ENCODE results near the gene CHP1. TPM values are rescaled to one million over a fixed set of nuclear protein-coding genes. Genes with fewer than 3 reads are reported as not detected.

The CHP1 gene
- total RNA-seq, 2 experiments from 2014 or later: 32.4 to 52.4 TPM

GRCh38 chr15:41285285-41285684 lies 54.2 kb downstream of the CHP1 start:
- Histone ChIP-seq H3K36me3 (ENCODE audit: insufficient read depth, low read length) (peaks cover 59% of the 10 kb centered on the region), H3K4me1 (ENCODE audit: insufficient read depth, low read length, poor library complexity, severe bottlenecking) (peaks cover 52% of the 10 kb centered on the region), H3K79me2 (ENCODE audit: insufficient read depth, low read depth, low read length) (peaks cover 58% of the 10 kb centered on the region), H3K9me3 (ENCODE audit: low read length) (no peaks in the 10 kb centered on the region), H3K9me2 (ENCODE audit: insufficient read depth, low read length) (no peaks in the 10 kb centered on the region), H2AFZ (ENCODE audit: low read length) (no peak overlapping the region), H3K4me3 (ENCODE audit: low read depth, low read length, poor library complexity, severe bottlenecking) (peak overlapping the region; percentile 98), H4K20me1 (ENCODE audit: insufficient read depth, low read length) (peaks cover 12% of the 10 kb centered on the region; the same call in 1 of the 2 replicates), H3K27ac (ENCODE audit: low read depth, low read length, poor library complexity, severe bottlenecking) (peak overlapping the region; percentile 93), H3K4me2 (ENCODE audit: low read length) (peak overlapping the region; percentile 92)
- no TSS peak for BruUV-seq (replicated peaks)
- TF ChIP-seq, protein P1, sequence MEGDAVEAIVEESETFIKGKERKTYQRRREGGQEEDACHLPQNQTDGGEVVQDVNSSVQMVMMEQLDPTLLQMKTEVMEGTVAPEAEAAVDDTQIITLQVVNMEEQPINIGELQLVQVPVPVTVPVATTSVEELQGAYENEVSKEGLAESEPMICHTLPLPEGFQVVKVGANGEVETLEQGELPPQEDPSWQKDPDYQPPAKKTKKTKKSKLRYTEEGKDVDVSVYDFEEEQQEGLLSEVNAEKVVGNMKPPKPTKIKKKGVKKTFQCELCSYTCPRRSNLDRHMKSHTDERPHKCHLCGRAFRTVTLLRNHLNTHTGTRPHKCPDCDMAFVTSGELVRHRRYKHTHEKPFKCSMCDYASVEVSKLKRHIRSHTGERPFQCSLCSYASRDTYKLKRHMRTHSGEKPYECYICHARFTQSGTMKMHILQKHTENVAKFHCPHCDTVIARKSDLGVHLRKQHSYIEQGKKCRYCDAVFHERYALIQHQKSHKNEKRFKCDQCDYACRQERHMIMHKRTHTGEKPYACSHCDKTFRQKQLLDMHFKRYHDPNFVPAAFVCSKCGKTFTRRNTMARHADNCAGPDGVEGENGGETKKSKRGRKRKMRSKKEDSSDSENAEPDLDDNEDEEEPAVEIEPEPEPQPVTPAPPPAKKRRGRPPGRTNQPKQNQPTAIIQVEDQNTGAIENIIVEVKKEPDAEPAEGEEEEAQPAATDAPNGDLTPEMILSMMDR (conservative IDR thresholded peaks at IDR 0.05; ENCODE audit: low read length): no peak
- no peak for TF ChIP-seq EZH2phosphoT487 (IDR thresholded peaks at IDR 0.05; ENCODE audit: borderline replicate concordance, low read depth, low read length)
- DNase-seq (ENCODE audit: low spot score): peak; percentile 32
- CTCF ChIA-PET (ENCODE audit: unreplicated experiment): no interaction called here
- POLR2A ChIA-PET: interaction anchor here (0.7 kb wide), 1 partner anchor 271 kb away, joined by 4 read pairs; no protein-coding TSS in a partner anchor
- intact Hi-C loops (cut with micrococcal nuclease; ENCODE audit: unreplicated experiment): no loop called here

GRCh38 chr15:41286665-41287333 lies 55.7 kb downstream of the CHP1 start:
- H3K79me2 ChIP-seq (ENCODE audit: insufficient read depth, low read depth, low read length): peaks cover 58% of the 10 kb centered on the region
- intact Hi-C loops (cut with micrococcal nuclease; ENCODE audit: unreplicated experiment): no loop called here
- DNase-seq (ENCODE audit: low spot score): no peak
- TF ChIP-seq, protein P1 (conservative IDR thresholded peaks at IDR 0.05; ENCODE audit: low read length): no peak
- TF ChIP-seq EZH2phosphoT487 (IDR thresholded peaks at IDR 0.05; ENCODE audit: borderline replicate concordance, low read depth, low read length): no peak
- peaks cover 71% of the 10 kb centered on the region for H3K36me3 ChIP-seq (ENCODE audit: insufficient read depth, low read length)
- H3K9me2 ChIP-seq (ENCODE audit: insufficient read depth, low read length): no peaks in the 10 kb centered on the region
- no peak overlapping the region for H2AFZ ChIP-seq (ENCODE audit: low read length)
- CTCF ChIA-PET (ENCODE audit: unreplicated experiment): no interaction called here
- no peak overlapping the region for H3K27ac ChIP-seq (ENCODE audit: low read depth, low read length, poor library complexity, severe bottlenecking)
- POLR2A ChIA-PET: no interaction called here
- no peak overlapping the region for H3K4me3 ChIP-seq (ENCODE audit: low read depth, low read length, poor library complexity, severe bottlenecking)
- H3K4me1 ChIP-seq (ENCODE audit: insufficient read depth, low read length, poor library complexity, severe bottlenecking): peaks cover 67% of the 10 kb centered on the region
- peaks cover 12% of the 10 kb centered on the region; the same call in 1 of the 2 replicates for H4K20me1 ChIP-seq (ENCODE audit: insufficient read depth, low read length)
- no TSS peak for BruUV-seq (replicated peaks)
- no peaks in the 10 kb centered on the region for H3K9me3 ChIP-seq (ENCODE audit: low read length)
- H3K4me2 ChIP-seq (ENCODE audit: low read length): peak overlapping the region; percentile 5; the same call in 1 of the 2 replicates

DNA sequence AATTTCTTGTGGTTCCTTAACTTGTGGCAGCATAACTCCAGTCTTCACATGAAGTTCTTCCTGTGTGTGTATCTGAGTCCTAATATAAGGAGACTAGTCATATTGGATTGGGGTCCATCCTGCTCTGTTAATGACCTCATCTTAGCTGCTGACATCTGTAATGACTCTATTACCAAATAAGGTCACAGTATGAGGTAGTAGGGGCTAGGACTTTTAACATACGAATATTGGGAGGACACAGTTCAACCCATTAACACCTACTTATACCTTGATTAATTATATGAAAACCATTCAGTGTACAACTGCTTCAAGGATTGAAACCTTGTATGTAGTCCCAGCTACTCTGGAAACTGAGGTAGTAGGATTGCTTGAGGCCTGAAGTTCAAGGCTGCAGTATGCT lies 57.4 kb downstream of the CHP1 start:
- Histone ChIP-seq H2AFZ (ENCODE audit: low read length) (no peak overlapping the region), H3K79me2 (ENCODE audit: insufficient read depth, low read depth, low read length) (peaks cover 64% of the 10 kb centered on the region), H3K4me3 (ENCODE audit: low read depth, low read length, poor library complexity, severe bottlenecking) (no peak overlapping the region), H3K9me3 (ENCODE audit: low read length) (no peaks in the 10 kb centered on the region), H3K36me3 (ENCODE audit: insufficient read depth, low read length) (peaks cover 85% of the 10 kb centered on the region), H4K20me1 (ENCODE audit: insufficient read depth, low read length) (peaks cover 12% of the 10 kb centered on the region; the same call in 1 of the 2 replicates), H3K9me2 (ENCODE audit: insufficient read depth, low read length) (no peaks in the 10 kb centered on the region), H3K4me1 (ENCODE audit: insufficient read depth, low read length, poor library complexity, severe bottlenecking) (peaks cover 54% of the 10 kb centered on the region), H3K27ac (ENCODE audit: low read depth, low read length, poor library complexity, severe bottlenecking) (no peak overlapping the region), H3K4me2 (ENCODE audit: low read length) (0 out of 2 replicates have a peak overlapping the region, but pooled peaks have one; percentile 0)
- intact Hi-C loops (cut with micrococcal nuclease; ENCODE audit: unreplicated experiment): no loop called here
- ChIA-PET POLR2A (no interaction called here), CTCF (ENCODE audit: unreplicated experiment) (no interaction called here)
- TF ChIP-seq EZH2phosphoT487 (IDR thresholded peaks at IDR 0.05; ENCODE audit: borderline replicate concordance, low read depth, low read length): no peak
- TF ChIP-seq, protein P1 (conservative IDR thresholded peaks at IDR 0.05; ENCODE audit: low read length): no peak
- no TSS peak for BruUV-seq (replicated peaks)
- no peak for DNase-seq (ENCODE audit: low spot score)

All from OCI-LY7 (cell line).